Measurements from ENCODE around the gene RTN4RL1.

Gene RTN4RL1

GRCh38 chr17:2058586-2059546 is 33.7 kb upstream of the RTN4RL1 start:
- peak; percentile 95 for TF ChIP-seq CTCF (IDR thresholded peaks at IDR 0.05; ENCODE audit: borderline replicate concordance, insufficient read depth, low read depth, low read length)
- H3K4me3 ChIP-seq (ENCODE audit: low read depth, low read length), result peak overlapping the region; percentile 93

- TF ChIP-seq CTCF (IDR thresholded peaks at IDR 0.05; ENCODE audit: borderline replicate concordance, insufficient read depth, low read depth, low read length), result no peak
- H3K4me3 ChIP-seq (ENCODE audit: low read depth, low read length), result peak overlapping the region; percentile 93
These were observed 32.8 kb upstream of the RTN4RL1 start for GRCh38 chr17:2057760-2058585.

GRCh38 chr17:2057175-2057759 is 32.1 kb upstream of the RTN4RL1 start:
- peak overlapping the region; percentile 93 for H3K4me3 ChIP-seq (ENCODE audit: low read depth, low read length)
- no peak for TF ChIP-seq CTCF (IDR thresholded peaks at IDR 0.05; ENCODE audit: borderline replicate concordance, insufficient read depth, low read depth, low read length)

- TF ChIP-seq CTCF (IDR thresholded peaks at IDR 0.05; ENCODE audit: borderline replicate concordance, insufficient read depth, low read depth, low read length), result peak; percentile 31; the same call in 1 of the 2 replicates
- H3K4me3 ChIP-seq (ENCODE audit: low read depth, low read length), result peak overlapping the region; percentile 93
These were observed 31.4 kb upstream of the RTN4RL1 start for GRCh38 chr17:2056206-2057174.

GRCh38 chr17:2055292-2056205 is 30.4 kb upstream of the RTN4RL1 start:
- no peak for TF ChIP-seq CTCF (IDR thresholded peaks at IDR 0.05; ENCODE audit: borderline replicate concordance, insufficient read depth, low read depth, low read length)
- peak overlapping the region; percentile 93 for H3K4me3 ChIP-seq (ENCODE audit: low read depth, low read length)
